Spleen (tissue), 7 donors: ENCODE results near the gene DOCK2.

Source experiments
- CTCF ChIP-seq, 11 experiments: fragments of 200-600 bp in 7 of 11; fragments of 450-650 bp in 4 of 11; sonication (generic) in 4 of 11; IDR thresholded peaks in 8 of 11; conservative IDR thresholded peaks in 3 of 11; 1 replicate in 7 of 11; 2 replicates in 4 of 11; pipeline versions ENCODE4 v1.4.0 to v1.8.0; 2016 to 2021; ENCODE audit warnings: antibody characterized with exemption in 11 of 11, inconsistent platforms in 4 of 11, mild to moderate bottlenecking in 1 of 11
- POLR2A ChIP-seq, 3 donors: fragments of 450-650 bp; IDR thresholded peaks; one replicate each; pipeline ENCODE4 v1.5.1; 2017; ENCODE audit warnings: antibody characterized with exemption in 3 of 3, mild to moderate bottlenecking in 1 of 3
- donor health status: DM: no; HTN: no; CAD: no; lungs with moderate emphysema.
- donor health status: DM: no; HTN: no; CAD: no.
- donor health status: DM: no; HTN: no; CAD: no.

- no peak for TF ChIP-seq CTCF (IDR thresholded peaks at IDR 0.05 in 8 of 11, conservative IDR thresholded peaks at IDR 0.05 in 3 of 11)
- no peak for TF ChIP-seq POLR2A (IDR thresholded peaks at IDR 0.05)
Measured at GRCh38 chr5:169851321-169851850, 214.3 kb downstream of the DOCK2 start.
